22Rv1 (cell line): Measurements from ENCODE around the gene HOMEZ.

Experiments
- CTCF ChIP-seq: fragments of 450-650 bp; IDR thresholded peaks from 2 replicates; pipeline ENCODE4 v1.5.1; 2017; ENCODE audit warnings: mild to moderate bottlenecking
- ZFX ChIP-seq: fragments of 450-650 bp; IDR thresholded peaks from 2 replicates; pipeline ENCODE4 v1.6.1; 2017; ENCODE audit warnings: antibody characterized with exemption, borderline replicate concordance

GRCh38 chr14:23237772-23238594 is 47.9 kb downstream of the HOMEZ start, which contains the start of gene RNF212B:
- TF ChIP-seq CTCF (no peak), ZFX (no peak)
